HEK293 (cell line): Measurements from ENCODE around the gene TATDN2.
A peak's percentile ranks its signal among the peaks of the same experiment; 100 is the strongest.

ENCODE experiments used
- BCL11B ChIP-seq: fragments of 450-650 bp; formaldehyde crosslinking; IDR thresholded peaks from 2 replicates; pipeline ENCODE4 v1.5.1; 2016; ENCODE audit warnings: low read depth, missing biosample characterization, missing genetic modification characterization
- OSR2 ChIP-seq: fragments of 450-650 bp; formaldehyde crosslinking; IDR thresholded peaks from 2 replicates; pipeline ENCODE4 v1.5.1; 2016; ENCODE audit warnings: missing biosample characterization, missing genetic modification characterization
- SCRT2 ChIP-seq: fragments of 450-650 bp; formaldehyde crosslinking; IDR thresholded peaks from 2 replicates; pipeline ENCODE4 v1.5.1; 2016; ENCODE audit warnings: missing biosample characterization, missing genetic modification characterization
- SETDB1 ChIP-seq: IDR thresholded peaks from one replicate; pipeline ENCODE4 v1.6.1; 2017; ENCODE audit warnings: mild to moderate bottlenecking, low read length, moderate library complexity, mixed read lengths; ENCODE audit not compliant: insufficient read length
- ZNF2 ChIP-seq: fragments of 450-650 bp; formaldehyde crosslinking; IDR thresholded peaks from 2 replicates; pipeline ENCODE4 v1.5.1; 2016; ENCODE audit warnings: missing biosample characterization, missing genetic modification characterization
- ZNF223 ChIP-seq: fragments of 450-650 bp; formaldehyde crosslinking; IDR thresholded peaks from 2 replicates; pipeline ENCODE4 v1.5.1; 2016; ENCODE audit warnings: missing biosample characterization, missing genetic modification characterization
- ZNF280D ChIP-seq: fragments of 450-650 bp; formaldehyde crosslinking; IDR thresholded peaks from 2 replicates; pipeline ENCODE4 v1.5.1; 2016; ENCODE audit warnings: missing biosample characterization, missing genetic modification characterization
- ZNF341 ChIP-seq: fragments of 450-650 bp; formaldehyde crosslinking; IDR thresholded peaks from 2 replicates; pipeline ENCODE4; 2016; ENCODE audit warnings: low read depth, missing biosample characterization, missing genetic modification characterization
- ZNF354C ChIP-seq: fragments of 450-650 bp; formaldehyde crosslinking; IDR thresholded peaks from 2 replicates; pipeline ENCODE4 v1.5.1; 2016; ENCODE audit warnings: missing biosample characterization, missing genetic modification characterization, low read depth, borderline replicate concordance
- ZNF366 ChIP-seq: fragments of 450-650 bp; formaldehyde crosslinking; conservative IDR thresholded peaks from 2 replicates; pipeline ENCODE4 v1.5.1; 2016; ENCODE audit warnings: missing biosample characterization, missing genetic modification characterization
- ZNF423 ChIP-seq: fragments of 450-650 bp; formaldehyde crosslinking; IDR thresholded peaks from 2 replicates; pipeline ENCODE4 v1.5.1; 2016; ENCODE audit warnings: missing biosample characterization, missing genetic modification characterization
- ZNF426 ChIP-seq: fragments of 450-650 bp; formaldehyde crosslinking; IDR thresholded peaks from 2 replicates; pipeline ENCODE4 v1.5.1; 2017; ENCODE audit warnings: missing biosample characterization, missing genetic modification characterization, mild to moderate bottlenecking, inconsistent platforms, moderate library complexity
- ZNF433 ChIP-seq: fragments of 450-650 bp; formaldehyde crosslinking; IDR thresholded peaks from 2 replicates; pipeline ENCODE4 v1.5.1; 2016; ENCODE audit warnings: missing biosample characterization, missing genetic modification characterization, low read depth
- ZNF48 ChIP-seq: fragments of 450-650 bp; formaldehyde crosslinking; IDR thresholded peaks from 2 replicates; pipeline ENCODE4 v1.5.1; 2016; ENCODE audit warnings: missing biosample characterization, missing genetic modification characterization
- ZNF544 ChIP-seq: fragments of 450-650 bp; formaldehyde crosslinking; IDR thresholded peaks from 2 replicates; pipeline ENCODE4 v1.5.0; 2017; ENCODE audit warnings: missing biosample characterization, missing genetic modification characterization
- ZNF571 ChIP-seq: fragments of 450-650 bp; formaldehyde crosslinking; IDR thresholded peaks from 2 replicates; pipeline ENCODE4 v1.5.0; 2017; ENCODE audit warnings: missing biosample characterization, missing genetic modification characterization
- ZNF664 ChIP-seq: fragments of 450-650 bp; formaldehyde crosslinking; IDR thresholded peaks from 2 replicates; pipeline ENCODE4 v1.5.1; 2016; ENCODE audit warnings: missing biosample characterization, missing genetic modification characterization
- ZNF677 ChIP-seq: fragments of 450-650 bp; IDR thresholded peaks from 2 replicates; pipeline ENCODE4 v1.5.0; 2018; ENCODE audit warnings: missing biosample characterization, mild to moderate bottlenecking, missing genetic modification characterization, moderate library complexity
- ZNF704 ChIP-seq: fragments of 450-650 bp; formaldehyde crosslinking; IDR thresholded peaks from 2 replicates; pipeline ENCODE4 v1.5.1; 2016; ENCODE audit warnings: missing biosample characterization, missing genetic modification characterization
- ZNF791 ChIP-seq: fragments of 450-650 bp; formaldehyde crosslinking; IDR thresholded peaks from 2 replicates; pipeline ENCODE4 v1.5.1; 2016; ENCODE audit warnings: missing biosample characterization, missing genetic modification characterization
- TF ChIP-seq, protein P1 (sequence below): fragments of 450-650 bp; formaldehyde crosslinking; IDR thresholded peaks from 2 replicates; pipeline ENCODE4 v1.5.1; 2016; ENCODE audit warnings: missing biosample characterization, missing genetic modification characterization
- TF ChIP-seq, protein P2 (sequence below): fragments of 450-650 bp; formaldehyde crosslinking; IDR thresholded peaks from 2 replicates; pipeline ENCODE4 v1.5.1; 2016; ENCODE audit warnings: missing biosample characterization, missing genetic modification characterization
- TF ChIP-seq, protein P3 (sequence below): fragments of 450-650 bp; formaldehyde crosslinking; IDR thresholded peaks from 2 replicates; pipeline ENCODE4 v1.5.1; 2016; ENCODE audit warnings: missing biosample characterization, missing genetic modification characterization

TATDN2 gene

DNA sequence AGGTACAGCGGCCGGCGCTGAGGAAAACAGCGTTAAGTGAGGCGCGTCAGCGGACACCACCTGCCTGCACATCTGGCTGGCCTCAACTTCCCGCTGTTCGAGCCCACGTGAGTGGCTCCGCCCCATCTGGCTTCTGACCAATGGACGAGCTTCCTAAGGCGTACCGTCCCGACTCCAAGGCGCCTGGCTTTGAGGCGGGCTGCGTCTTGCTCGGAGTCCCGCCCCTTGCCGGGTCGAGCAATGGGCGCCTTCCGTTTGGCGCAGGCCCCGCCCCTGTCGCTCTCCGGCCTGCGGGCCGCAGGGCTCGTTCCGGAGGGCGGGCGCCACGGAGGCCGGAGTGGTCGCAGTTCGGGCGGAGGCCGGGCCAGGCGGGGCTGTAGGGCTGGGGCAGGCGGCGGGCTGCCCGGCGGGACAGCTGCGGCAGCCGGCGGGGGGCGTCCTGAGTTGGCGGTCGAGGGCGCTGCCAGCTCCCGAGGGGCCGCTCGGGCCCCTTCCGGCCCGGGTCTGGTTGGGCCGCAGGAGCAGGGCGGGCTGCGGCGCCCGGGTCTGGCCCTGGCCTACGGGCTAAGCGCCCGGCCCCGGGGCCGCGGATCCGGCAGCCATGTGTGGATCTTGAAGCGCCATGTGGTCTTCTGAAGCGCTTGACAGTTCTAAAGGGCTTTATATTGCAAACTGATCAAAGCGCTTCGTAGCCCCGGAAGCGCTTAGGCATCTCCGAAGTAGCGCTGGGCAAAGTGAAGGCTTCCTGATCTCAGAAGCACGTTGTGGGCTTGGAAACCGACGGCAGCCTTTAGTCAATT is at the start of gene TATDN2 (continued):
- TF ChIP-seq ZNF280D: no peak
- TF ChIP-seq ZNF223 (tag by site-specific recombination): no peak
- peak; percentile 28; the same call in 1 of the 2 replicates for TF ChIP-seq ZNF677 (tag by site-specific recombination)
- no peak for TF ChIP-seq ZNF2
- TF ChIP-seq SETDB1: peak; percentile 37
- TF ChIP-seq ZNF426: no peak
- TF ChIP-seq ZNF544 (tag by site-specific recombination): no peak
- TF ChIP-seq, protein P1, sequence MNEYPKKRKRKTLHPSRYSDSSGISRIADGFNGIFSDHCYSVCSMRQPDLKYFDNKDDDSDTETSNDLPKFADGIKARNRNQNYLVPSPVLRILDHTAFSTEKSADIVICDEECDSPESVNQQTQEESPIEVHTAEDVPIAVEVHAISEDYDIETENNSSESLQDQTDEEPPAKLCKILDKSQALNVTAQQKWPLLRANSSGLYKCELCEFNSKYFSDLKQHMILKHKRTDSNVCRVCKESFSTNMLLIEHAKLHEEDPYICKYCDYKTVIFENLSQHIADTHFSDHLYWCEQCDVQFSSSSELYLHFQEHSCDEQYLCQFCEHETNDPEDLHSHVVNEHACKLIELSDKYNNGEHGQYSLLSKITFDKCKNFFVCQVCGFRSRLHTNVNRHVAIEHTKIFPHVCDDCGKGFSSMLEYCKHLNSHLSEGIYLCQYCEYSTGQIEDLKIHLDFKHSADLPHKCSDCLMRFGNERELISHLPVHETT: no peak
- TF ChIP-seq ZNF664 (tag by site-specific recombination): no peak
- TF ChIP-seq ZNF791 (tag by site-specific recombination): no peak
- peak; percentile 78 for TF ChIP-seq ZNF341 (tag by site-specific recombination)
- no peak for TF ChIP-seq ZNF354C (tag by site-specific recombination)
- TF ChIP-seq ZNF433 (tag by site-specific recombination): no peak
- TF ChIP-seq ZNF704 (tag by site-specific recombination): no peak
- no peak for TF ChIP-seq OSR2 (tag by site-specific recombination)
- no peak for TF ChIP-seq ZNF423 (tag by site-specific recombination)
- no peak for TF ChIP-seq ZNF571 (tag by site-specific recombination)
- peak; percentile 64 for TF ChIP-seq SCRT2 (tag by site-specific recombination)
- TF ChIP-seq, protein P2, sequence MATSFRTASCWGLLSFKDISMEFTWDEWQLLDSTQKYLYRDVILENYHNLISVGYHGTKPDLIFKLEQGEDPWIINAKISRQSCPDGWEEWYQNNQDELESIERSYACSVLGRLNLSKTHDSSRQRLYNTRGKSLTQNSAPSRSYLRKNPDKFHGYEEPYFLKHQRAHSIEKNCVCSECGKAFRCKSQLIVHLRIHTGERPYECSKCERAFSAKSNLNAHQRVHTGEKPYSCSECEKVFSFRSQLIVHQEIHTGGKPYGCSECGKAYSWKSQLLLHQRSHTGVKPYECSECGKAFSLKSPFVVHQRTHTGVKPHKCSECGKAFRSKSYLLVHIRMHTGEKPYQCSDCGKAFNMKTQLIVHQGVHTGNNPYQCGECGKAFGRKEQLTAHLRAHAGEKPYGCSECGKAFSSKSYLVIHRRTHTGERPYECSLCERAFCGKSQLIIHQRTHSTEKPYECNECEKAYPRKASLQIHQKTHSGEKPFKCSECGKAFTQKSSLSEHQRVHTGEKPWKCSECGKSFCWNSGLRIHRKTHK (tag by site-specific recombination): no peak
- no peak for TF ChIP-seq ZNF48 (tag by site-specific recombination)
- peak; percentile 13; the same call in 1 of the 2 replicates for TF ChIP-seq BCL11B (tag by site-specific recombination)
- TF ChIP-seq, protein P3, sequence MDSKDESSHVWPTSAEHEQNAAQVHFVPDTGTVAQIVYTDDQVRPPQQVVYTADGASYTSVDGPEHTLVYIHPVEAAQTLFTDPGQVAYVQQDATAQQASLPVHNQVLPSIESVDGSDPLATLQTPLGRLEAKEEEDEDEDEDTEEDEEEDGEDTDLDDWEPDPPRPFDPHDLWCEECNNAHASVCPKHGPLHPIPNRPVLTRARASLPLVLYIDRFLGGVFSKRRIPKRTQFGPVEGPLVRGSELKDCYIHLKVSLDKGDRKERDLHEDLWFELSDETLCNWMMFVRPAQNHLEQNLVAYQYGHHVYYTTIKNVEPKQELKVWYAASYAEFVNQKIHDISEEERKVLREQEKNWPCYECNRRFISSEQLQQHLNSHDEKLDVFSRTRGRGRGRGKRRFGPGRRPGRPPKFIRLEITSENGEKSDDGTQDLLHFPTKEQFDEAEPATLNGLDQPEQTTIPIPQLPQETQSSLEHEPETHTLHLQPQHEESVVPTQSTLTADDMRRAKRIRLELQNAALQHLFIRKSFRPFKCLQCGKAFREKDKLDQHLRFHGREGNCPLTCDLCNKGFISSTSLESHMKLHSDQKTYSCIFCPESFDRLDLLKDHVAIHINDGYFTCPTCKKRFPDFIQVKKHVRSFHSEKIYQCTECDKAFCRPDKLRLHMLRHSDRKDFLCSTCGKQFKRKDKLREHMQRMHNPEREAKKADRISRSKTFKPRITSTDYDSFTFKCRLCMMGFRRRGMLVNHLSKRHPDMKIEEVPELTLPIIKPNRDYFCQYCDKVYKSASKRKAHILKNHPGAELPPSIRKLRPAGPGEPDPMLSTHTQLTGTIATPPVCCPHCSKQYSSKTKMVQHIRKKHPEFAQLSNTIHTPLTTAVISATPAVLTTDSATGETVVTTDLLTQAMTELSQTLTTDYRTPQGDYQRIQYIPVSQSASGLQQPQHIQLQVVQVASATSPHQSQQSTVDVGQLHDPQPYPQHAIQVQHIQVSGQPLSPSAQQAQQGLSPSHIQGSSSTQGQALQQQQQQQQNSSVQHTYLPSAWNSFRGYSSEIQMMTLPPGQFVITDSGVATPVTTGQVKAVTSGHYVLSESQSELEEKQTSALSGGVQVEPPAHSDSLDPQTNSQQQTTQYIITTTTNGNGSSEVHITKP: 0 out of 2 replicates have a peak, but pooled peaks have one; percentile 2
- no peak for TF ChIP-seq ZNF366 (tag by site-specific recombination)
